Activated CD4-positive, alpha-beta T cell treated with anti-CD3 and anti-CD28 coated beads, Interleukin-2, amount 50 U/mL, for 24 hours (primary cell): ENCODE measurements around the gene VCL.
"Not testable (repeated sequence)": the region's sequence is repeated elsewhere in the genome, so short reads cannot be mapped to it uniquely, and the experiment has no call there.

Experiments
- DNase-seq, 2 donors: peaks; one replicate each; pipeline ENCODE4 v3.0.0-alpha.2; 2020; ENCODE audit warnings: low read depth in 1 of 2, low spot score in 1 of 2

VCL gene

DNA sequence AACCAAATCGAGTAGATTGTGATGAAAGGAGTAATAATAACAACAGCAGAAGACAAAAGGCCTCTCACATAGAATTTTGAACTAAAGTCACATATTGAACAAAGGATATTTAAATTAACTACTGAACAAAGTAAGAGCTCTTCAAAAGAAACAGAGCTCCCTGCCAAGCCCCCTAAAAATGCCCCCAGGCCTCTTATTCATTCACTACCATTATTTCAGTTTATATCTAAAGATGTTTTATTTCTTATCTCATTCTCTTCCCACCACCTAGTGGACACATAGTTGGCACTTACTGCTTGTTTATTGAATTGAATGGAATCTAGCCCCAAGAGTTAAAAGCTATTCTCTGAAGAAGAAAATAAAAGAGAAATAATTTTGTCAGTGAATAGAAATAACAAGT is 37.4 kb downstream of the VCL start:
- no peak for DNase-seq

DNA sequence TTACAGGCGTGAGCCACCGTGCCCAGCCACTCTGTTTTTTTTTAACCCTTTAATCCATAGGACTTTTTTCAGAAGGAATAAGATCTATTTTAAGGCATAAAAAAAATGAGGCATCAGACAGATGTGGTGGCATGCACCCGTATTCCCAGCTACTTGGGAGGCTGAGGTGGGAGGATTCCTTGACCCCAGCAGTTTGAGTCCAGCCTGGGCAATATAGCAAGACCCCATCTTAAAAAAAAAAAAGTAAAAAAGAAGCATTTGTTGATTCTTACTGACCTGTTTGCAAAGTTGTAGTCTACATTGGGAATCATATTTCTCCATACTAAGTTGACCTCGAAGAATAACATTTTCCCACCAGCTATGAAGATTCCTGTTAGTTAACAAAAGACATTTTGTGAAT is 38.6 kb downstream of the VCL start:
- DNase-seq, result no peak

DNA sequence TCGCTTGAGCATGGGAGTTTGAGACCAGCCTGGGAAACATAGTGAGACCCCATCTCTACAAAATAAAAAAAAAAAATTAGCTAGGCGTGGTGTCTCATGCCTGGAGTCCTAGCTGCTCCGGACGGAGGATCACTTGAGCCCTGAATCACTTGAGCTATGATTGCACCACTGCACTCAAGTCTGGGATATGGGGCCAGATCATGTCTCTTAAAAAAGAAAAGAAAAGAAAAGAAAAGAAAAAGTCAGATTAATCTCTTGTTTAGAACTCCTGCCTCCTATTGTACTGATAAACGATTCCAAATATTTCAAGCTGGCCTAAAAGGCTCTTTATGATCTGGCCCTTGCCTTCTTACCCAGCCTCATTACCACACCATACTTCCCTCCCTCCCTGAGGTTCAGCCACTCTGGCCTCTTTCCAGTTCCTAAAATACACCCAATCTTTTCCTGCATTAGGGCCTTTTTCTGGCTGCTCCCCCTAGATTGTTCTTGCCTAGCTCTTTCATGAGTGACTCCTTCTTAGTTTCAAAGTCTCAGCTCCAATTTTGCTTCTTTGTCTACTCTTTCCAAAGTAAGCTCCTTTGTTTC is 41.7 kb downstream of the VCL start:
- no peak for DNase-seq

DNA sequence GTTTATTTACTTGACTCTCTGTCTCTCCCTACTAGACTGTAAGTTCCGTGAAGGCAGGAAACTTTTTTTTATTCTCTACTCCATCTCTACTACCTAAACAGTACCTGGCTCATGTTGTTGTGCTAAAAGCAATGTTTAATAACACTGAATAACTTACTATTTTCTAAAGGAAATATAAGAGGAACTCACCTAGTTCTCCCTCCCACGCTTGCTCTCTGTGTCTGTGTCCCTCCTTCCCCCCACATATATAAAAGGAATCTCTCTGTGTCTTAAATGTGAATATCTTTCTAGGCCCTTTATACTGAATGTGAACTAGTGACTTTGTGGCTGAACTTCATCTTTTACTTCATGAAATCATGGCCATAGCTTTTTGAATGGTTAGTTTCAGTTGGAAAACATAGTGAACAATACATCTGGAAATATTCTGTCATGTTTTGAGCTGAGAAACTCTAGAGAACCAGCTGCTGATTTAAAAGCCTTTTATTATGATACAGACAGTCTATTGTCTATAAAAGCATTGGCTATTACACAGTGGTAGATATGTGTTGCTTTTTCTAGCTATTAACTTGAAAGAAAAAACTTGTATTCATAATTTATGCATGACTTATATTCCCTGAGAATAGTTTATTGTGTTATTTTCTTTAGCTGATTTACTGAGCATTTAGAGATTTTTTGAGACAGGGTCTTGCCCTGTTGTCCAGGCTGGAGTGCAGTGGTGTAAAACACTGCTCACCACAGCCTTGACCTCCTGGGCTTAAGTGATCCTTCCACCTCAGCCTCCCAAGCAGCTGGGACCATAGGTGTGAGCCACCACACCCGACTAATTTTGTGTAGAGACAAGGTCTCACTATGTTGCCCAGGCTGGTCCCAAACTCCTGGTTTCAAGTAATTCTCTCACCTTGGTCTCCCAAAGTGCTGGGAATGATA is 42.5 kb downstream of the VCL start:
- DNase-seq, result no peak

DNA sequence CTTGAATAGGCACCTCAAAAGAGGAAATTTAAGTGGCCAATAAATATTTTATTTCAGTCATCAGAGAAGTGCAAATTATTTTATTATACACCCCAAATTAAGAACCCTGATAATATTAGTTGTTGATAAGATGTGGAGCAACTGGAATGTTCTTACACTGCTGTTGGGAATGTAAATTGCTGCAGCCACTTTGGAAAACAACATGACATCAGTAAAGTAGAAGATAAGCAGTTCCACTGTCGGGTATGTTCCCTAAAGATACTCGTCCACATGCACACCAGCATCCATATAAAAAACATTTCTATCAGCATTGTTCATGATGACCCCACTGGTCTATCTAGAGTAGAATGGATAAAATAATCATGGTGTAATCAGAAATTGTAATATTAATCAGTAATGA is 46.5 kb downstream of the VCL start:
- DNase-seq, result no peak

DNA sequence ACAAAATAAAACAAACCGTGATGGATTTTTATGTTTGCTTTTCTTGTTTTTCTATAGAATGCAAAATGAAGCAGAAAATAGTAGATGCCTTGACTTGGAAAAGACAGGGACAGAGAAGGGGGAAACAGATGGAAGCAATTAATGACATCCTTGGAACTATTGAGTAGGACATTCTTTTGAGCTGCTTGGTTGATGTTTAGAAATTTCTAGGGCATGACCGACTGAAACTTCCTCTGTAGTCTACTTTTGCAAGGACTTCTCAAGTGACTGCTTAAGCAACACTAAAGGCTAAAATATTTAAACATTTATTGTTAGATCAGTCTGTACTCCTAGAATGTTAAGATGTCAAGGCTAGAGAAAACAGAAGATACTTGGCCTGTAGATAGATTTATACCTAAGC is 49.4 kb downstream of the VCL start:
- DNase-seq, result no peak

DNA sequence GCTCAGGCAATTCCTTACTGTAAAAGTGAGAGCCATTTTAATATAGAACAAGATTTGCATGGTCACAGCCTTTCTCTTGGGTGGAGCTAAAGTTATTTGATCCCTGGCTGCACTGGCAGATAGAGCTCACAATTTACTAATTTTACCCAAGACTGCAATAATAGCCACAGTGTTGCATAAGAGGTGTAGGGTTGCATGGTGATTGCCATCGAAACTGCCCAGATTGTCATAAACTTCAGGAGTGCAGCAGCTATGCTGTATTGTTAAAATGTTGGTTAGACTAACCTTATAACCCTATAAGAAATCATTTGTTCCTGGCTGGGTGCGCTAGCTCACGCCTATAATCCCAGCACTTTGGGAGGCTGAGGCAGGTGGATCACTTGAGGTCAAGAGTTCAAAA is 50.0 kb downstream of the VCL start:
- no peak for DNase-seq

DNA sequence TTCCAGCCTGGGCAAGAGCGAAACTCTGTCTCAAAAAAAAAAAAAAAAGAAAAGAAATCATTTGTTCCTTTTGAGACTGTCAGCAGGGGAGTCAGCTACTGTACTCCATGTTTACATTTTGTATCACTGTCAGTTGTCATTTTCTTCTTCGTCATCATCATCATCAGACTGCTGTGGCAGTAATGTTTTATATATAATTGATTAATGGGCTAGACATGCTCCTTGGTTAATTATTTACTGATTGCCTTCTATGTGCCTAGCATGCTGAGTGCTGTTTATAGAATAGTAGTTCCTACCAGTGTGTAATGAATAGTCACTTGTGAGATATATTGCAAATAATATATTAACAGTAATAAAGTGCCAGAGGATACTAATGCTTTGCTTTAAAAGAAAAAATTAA is 50.5 kb downstream of the VCL start:
- no peak for DNase-seq

DNA sequence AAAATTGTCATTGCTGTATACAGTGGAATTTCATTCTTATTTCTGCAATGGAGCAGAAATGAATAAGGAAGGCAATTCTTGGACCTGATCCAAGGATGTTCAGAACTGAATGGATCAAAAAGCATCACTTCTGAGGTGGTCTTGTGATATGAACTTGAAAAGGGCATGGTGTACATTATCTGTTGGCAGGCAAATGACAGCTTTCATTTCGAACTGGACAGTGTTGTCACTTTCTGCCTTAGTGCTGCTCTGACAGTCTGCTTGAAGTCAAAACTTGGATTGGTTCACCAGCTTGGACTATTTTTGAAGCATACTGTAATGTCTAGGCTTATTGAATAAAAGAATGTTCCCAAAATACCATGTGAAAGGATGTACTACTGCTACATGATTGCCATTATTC is 52.0 kb downstream of the VCL start:
- no peak for DNase-seq

DNA sequence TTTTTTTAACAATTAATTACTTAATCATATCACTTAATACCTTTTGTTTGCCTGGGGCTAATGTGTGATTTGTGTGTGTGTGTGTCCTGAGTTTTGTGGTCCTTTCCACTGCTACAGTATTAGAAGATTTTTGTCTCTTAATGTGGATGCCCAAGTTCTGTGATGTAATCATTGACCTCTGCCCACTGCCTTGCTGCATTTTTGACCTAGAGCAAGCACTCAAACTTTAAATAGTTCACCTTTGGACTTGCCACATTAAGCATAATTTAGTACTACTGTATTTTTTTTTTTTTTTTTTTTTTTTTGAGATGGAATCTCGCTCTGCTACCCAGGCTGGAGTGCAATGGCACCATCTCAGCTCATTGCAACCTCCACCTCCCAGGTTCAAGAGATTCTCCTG is 52.7 kb downstream of the VCL start:
- DNase-seq, result no peak

DNA sequence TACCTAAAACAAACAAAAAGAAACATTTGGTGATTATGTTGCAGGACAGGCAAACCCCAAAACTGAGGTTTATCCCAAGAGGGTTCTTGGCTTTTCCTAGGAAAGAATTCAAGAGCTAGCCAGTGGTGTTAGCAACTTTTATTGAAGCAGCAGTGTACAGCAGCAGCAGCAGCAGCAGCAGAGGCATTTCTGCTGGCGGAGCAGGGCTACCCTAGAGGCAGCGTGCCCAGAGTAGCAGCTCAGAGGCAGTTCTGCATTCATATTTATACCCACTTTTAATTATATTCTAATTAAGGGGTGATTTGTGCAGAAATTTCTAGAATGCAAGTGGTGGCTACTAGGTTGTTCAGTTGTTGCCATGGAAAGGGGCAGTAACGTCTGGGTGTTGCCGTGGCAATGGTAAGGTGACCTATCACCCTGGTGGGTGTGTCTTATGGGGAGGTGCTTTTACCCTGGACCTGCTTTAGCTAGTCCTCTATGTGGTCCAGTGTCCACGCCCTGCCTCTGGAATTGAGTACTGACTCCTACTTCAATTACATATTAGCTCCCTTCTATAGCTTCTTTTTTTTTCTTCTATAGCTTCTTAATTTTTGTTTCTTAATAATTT is 53.9 kb downstream of the VCL start:
- DNase-seq, result no peak

DNA sequence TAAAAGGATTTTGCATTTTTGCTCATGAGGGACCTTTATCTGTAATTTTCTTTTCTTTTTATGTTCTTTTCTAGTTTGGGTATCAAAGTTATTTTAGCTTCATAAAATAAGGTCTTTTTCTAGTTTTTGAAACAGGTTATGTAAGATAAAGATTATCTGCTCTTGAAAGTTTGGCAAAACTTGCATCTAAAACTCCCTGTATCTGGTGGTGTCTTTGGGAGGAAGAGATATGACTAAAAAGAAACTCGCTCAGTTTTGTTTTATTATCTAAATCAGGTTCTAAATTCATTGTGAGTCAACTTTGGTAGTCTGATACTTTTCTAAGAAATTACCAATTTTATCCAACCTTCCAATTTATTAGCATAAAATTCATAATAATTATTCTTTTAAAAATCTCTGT is 55.1 kb downstream of the VCL start:
- no peak for DNase-seq

DNA sequence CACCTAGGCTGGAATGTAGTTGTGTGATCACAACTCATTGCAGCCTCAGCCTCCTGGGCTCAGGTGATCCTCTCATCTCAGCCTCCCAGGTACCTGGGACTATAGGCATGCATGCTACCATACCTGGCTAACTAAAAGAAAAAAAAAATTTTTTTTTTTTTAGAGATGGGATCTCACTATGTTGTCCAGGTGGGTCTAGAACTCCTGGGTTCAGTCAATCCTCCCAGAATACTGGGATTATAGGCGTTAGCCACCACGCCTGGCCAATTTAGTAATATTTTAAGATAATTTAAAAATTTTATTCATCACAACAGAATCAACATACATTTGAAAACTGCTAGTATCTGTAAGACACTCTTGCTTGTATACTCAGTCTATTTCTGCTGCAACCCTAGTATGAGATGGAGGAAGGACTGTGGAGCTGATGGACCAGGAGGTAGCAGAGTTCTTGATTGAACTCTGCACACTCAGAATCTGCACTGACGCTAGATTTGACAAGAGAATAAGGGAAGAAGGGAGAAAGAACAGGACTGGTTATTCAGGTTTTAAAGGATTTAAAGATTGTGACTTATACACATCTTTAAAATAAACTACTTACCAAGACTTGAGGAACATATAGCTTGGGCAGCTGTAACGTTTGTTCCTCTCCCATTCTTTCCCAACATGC is 57.6 kb downstream of the VCL start:
- no peak for DNase-seq

DNA sequence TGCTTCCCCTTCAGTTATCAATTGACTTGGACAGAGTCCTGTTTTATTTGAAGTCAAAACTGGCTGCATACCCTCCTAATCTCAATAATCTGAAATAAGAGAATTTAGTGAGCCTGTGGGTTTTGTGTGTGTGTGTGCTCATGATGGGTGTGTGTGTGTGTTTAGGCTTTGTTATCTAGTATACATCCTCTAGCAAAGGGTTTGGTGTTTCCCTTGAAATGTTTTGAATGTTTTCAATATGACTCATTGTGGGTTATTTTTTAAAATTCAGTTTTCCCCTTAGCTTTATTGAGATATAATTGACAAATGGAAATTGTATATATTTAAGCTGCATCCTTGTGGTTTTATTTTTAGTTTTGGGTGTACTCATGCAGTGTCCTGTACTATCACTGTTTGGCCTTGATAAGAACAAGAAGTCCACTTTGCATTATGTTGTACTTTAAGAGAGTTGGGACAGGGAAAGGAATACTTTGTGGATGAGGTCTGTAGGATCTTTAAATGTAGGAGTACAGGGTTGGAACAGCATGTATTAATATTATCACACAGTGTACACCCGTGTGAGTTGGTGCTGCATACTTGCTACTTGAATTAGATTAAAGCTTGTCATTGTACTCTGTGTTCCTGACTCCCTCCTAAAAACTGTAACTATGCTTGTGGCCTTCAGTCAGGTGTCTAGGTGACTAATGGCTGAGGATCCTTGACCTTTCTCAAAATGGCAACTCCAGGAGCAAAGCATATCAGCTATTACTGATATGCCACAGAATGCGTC is 58.3 kb downstream of the VCL start:
- no peak for DNase-seq

DNA sequence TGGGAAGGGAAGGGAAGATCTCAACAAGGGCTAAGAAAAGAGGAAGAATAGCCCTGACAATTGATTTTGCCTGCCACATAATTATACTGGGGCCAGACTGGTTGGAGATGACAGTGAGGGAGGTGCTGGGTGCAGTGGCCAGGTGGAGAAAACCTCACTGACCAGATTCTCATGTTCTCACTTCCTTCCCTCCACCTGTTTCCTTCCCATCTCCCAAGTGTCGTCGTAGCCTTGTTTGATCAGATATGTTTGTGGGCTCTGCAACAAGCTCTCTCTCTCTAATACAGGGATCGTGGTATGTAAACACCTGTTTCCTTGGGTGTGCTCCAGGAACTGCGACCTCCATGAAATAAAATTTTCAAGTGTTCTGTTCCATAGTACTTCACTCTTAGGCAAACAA is 60.2 kb downstream of the VCL start:
- no peak for DNase-seq

DNA sequence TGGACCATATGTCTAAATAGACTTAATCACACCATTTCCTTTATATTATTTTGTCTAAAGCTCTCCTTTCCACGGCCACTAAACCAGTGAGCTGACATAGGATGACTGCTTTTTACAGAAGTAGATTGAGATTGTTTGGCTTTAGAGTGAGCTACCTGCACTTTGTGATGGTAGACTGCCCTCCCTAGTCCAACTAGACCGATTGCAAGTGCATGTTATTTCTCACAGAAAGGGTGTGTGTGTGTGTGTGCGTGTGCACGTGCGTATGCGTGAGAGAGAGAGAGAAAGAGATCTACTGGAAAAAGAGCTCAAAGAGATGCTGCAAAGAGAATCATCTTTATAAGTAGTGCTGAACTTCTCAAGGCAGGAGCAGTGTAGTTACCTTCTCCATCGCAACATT is 60.7 kb downstream of the VCL start:
- DNase-seq, result no peak

DNA sequence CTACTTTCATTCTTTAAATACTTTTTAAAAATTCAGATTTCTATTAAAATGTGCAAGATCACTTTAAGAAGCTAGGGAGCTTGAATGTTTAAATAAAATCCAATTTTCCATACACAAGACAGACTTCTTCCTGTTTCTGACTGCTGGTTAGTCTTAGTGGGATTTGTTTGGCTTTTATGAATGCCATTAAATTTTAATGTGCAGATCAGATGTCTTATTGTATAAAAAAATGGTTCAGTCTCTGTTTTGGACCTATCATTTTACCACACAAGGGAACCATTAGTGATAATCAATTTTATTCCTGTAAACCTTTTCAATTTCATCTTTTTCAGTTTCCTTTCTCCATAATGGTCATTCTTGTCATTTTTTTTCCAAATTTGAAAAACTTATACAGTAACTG is 63.2 kb downstream of the VCL start:
- DNase-seq, result no peak

DNA sequence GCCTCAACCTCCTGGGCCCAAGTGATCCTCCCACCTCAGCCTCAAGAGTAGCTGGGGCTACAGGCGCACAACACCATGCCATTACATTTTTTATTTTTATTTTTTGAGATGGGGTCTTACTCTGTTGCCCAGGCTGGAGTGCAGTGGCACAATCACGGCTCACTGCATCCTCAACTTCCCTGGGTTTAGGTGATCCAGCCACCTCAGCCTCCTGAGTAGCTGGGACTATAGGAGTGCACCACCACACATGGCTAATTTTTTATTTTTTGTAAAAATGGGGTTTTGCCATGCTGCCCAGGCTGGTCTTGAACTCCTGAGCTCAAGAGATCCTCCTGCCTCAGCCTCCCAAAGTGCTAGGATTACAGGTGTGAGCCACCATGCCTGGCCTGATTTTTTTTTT is 64.1 kb downstream of the VCL start:
- DNase-seq, result not testable (repeated sequence)

DNA sequence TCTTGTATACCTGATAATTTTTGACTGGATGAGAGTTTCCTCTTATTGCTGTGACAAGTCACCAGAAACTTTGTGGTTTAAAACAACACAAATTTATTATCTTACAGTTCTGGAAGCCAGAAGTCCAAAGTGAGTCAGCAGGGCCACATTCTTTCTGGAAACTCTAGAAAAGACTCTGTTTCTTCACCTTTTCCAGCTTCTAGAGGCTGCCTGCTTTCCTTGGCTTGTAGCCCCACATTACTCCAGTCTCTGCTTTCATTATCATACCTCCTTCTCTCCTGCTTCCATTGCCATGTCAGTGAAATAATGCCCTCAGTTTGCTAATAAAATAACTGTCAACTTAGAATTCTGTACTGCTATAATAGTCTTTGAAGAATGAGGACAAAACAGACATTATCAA is 65.3 kb downstream of the VCL start:
- DNase-seq, result no peak

DNA sequence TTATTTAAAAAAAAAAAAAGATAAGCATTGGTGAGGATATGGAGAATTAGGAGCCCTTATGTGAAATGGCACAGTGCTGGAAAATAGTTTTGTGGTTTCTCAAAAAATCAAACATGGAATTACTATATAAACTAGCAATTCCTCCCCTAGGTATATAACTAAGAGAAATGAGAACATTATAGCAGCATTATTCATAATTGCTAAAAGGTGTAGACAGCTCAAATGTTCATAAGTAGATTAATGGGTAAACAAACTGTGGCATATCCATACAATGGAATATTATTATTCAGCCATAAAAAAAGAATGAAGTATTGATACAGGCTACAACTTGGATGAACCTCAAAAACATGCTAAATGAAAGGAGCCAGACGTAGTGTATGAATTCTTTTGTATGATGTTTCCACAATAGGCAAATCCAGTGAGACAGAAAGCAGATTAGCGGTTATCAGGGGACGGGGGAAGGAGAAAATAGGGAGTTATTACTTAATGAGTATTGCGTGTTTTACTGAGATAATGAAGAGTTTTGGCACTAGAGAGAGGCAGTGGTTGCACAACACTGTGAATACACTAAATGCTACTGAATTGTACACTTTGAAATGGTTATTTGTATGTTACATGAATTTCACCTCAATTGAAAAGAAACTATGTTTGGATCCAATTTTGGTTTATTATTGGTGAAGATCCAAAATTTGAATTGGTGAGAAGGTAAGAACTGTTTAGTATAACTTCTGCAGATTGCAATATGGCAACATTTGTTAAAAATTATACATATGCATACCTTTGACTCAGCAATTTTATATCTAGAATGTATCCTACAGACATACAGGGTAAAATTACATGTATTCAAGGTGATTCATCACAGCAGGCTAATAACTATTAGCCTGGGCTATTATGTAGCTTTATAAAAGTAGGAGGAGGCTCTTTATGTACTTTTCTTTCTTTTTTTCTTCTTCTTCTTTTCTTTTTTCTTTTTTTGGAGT is 69.7 kb downstream of the VCL start:
- DNase-seq, result no peak
